Measurements from ENCODE around the gene ATP2B3.

ATP2B3 gene

DNA sequence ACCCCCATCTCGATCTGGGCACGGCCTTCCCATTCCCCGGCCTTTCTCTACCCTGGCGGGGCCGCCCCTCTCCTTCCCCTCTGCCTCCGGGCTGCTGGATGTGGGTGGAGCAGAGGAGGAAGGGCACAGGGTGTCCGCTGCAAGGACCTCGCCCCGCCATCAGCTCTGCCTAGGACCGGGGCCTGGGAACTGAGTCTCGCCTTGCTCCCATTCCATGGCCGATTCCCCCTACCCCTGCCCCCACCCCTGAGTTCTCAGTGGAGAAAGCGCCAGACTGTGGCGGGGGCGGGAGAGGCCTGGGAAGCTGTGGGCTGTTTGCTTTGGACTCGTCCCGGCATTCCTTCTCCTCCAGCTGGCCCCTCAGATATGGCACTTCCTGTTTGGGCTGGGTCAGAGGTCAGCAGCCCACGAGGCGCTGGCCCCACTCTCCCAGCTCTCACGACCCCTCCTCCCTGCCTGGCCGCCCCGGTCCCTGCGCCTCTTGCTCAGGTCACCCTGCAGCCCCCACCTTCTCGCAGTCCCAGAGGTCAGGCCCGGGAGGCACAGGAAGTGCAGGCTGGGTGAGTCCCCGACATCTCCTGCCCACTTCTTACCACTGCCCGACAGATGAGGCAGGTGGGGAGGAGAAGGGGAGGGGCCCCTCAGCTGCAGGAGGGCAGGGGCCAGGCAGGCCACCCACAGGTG is 29.1 kb upstream of the ATP2B3 start:
- DNase-seq (ENCODE audit: low read depth), result no peak

- DNase-seq (ENCODE audit: low read depth), result no peak
Measured at GRCh38 chrX:153490217-153490930, 27.1 kb upstream of the ATP2B3 start.

DNA sequence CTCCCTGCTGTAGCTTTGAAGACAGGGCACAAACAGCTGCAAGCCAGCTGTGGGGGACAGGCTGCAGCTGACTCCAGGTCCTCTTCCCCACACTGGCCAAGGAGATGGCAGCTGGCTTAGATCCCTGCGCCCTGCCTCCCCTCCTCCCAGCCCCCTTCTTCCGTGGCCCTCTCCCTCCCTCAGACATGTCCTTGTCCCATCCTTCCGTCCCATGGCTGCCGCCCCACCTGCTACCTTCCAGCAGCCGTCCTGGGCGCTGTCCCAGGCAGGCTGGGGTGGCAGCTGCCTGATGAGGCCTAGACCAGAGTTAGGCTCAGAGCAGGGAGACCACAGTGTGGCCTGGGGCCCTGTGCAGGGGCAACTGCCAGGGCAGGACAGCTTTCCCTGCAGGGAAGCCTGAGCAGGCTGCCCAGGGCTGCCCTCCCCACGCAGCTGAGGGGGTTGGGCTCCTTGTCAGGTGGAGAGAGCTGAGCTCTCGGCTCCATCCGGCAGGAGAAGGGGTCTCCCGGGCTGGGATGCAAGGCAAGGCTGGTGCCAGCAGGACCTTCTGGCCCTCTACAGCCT is 26.0 kb upstream of the ATP2B3 start:
- DNase-seq (ENCODE audit: low read depth), result no peak

- DNase-seq (ENCODE audit: low read depth), result no peak
Measured at GRCh38 chrX:153491918-153492317, 25.5 kb upstream of the ATP2B3 start.

GRCh38 chrX:153492543-153492942 is 24.9 kb upstream of the ATP2B3 start:
- DNase-seq (ENCODE audit: low read depth), result no peak

DNA sequence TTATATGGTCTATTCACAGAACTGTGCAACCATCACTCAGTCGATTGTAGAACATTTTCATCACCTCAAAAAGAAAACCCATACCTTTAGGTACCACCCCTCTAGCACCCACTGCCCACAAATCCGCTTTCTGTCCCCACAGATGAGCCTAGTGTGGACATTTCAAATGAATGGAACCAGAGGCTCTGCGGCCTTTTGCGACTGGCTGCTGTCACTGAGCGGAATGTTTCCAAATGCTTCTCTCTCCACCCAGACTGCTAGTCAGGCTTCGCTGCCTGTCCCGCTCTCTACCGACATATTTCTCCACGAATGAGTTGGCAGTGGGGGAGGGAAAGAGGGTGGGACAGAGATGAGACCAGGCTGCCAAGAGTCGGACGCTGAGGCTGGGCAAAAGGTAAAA is 24.4 kb upstream of the ATP2B3 start:
- DNase-seq (ENCODE audit: low read depth), result no peak

- no peak for DNase-seq (ENCODE audit: low read depth)
Measured at GRCh38 chrX:153494061-153494460, 23.4 kb upstream of the ATP2B3 start.

DNA sequence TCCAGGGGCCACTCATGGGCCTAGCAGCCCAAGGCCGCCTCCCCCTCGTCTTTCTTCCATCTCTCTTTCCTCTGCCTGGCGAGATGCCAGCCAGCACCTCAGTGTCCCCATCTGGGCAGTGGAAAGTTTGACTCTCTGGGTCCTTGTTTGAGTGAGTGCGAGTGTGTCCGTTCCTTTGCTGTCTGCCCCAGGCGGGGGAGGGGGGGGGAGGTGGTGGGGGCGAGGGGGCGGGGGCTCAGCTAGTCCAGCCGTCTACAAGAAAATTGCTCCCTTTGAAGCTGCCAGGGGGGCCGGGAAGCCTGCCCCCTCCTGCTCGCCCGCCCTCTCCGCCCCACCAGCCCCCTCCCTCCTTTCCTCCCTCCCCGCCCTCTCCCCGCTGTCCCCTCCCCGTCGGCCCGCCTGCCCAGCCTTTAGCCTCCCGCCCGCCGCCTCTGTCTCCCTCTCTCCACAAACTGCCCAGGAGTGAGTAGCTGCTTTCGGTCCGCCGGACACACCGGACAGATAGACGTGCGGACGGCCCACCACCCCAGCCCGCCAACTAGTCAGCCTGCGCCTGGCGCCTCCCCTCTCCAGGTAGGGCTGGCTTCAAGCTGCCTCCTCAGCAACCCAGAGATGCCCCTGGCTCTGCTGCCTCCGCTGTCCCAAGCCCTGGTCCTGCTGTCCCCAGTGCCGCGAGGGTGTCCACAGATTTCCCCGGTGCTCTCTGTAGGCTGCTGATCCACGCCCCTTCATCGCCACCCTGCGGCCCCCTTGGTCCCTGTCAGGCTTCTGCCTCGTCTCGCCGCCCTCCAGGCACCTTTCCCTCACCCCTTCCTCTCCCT is 22.7 kb upstream of the ATP2B3 start, which contains the start of gene BGN:
TSS of gene BGN (plus strand) at position 440 of the 821 bp plus-strand sequence. CDS start 9,652 bp downstream, outside the sequence.
- DNase-seq (ENCODE audit: low read depth), result no peak

DNA sequence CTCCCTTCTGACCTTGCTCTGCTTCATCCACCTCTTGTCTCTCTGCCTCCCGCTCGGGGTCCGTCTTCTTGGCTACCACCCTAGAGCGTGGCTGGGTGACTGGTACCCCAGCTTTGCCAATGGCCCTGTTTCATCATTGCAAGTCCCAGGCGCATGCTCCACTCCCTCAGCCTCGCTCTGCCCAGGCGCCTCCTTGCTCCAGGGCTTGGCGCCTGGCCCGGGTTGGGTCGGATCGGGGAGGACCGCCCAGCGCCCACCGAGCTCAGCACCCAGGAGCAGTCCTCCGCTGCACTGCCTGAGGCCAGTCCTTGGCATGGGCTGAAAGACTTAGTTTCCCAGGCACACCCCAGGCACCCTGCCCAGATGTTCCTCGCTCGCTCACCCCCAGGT is 22.1 kb upstream of the ATP2B3 start:
- DNase-seq (ENCODE audit: low read depth), result no peak

DNA sequence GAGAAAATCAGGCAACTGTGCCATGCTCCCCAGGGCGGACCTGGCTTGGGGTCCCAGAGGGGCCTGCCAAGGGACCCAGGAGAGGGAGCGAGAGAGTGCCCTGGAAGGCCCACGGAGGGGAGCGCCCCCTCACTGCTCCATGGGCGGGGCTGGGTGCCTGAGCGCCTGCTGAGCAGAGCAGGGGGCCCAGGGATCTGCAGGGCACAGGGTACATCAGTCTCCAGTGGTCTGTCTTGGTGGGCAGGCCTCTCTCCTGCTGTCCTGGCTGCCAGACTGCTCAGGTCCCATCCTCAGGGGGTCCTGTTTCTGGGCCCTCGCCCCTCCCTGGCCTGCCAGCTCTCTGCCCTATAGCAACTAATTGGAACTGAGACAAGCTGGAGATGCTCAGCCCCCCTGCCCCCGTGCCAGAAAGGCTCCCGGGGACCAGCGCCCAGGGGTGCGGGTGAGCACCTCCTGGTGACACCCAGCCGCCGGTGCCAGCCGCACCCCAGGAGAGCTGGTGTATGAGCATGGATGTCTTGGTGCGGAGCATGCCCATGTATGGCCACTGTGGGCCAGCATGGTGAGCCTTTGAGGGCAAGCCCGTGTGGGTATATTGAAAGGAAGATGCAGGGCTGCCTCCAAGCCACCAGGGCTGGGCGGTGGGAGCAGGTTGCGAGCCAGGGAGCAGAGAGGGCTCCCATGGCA is 21.4 kb upstream of the ATP2B3 start:
- no peak for DNase-seq (ENCODE audit: low read depth)

GRCh38 chrX:153496590-153496959 is 20.9 kb upstream of the ATP2B3 start:
- DNase-seq (ENCODE audit: low read depth), result no peak

GRCh38 chrX:153498453-153498852 is 19.0 kb upstream of the ATP2B3 start:
- no peak for DNase-seq (ENCODE audit: low read depth)

DNA sequence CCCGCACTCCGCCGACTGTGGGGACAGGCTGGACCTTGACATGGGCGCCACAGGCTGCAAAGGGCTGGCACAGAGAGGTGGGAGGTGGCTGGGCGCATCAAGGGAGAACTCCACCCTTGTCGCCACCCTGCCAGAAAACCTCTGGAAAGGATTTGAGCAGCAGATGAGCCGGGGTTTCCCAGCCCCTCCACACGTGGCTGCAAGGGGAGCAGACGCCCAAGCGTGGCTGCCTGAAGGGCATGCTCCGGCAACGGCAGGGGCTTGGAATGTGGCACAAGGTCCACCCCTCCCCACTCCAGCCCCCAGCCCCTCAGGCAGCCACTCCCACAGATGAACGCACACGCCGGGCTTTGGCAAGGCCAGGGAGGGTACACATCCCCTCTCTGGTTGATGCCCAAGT is 18.1 kb upstream of the ATP2B3 start:
- no peak for DNase-seq (ENCODE audit: low read depth)

- no peak for DNase-seq (ENCODE audit: low read depth)
Measured at GRCh38 chrX:153499876-153500275, 17.6 kb upstream of the ATP2B3 start.

DNA sequence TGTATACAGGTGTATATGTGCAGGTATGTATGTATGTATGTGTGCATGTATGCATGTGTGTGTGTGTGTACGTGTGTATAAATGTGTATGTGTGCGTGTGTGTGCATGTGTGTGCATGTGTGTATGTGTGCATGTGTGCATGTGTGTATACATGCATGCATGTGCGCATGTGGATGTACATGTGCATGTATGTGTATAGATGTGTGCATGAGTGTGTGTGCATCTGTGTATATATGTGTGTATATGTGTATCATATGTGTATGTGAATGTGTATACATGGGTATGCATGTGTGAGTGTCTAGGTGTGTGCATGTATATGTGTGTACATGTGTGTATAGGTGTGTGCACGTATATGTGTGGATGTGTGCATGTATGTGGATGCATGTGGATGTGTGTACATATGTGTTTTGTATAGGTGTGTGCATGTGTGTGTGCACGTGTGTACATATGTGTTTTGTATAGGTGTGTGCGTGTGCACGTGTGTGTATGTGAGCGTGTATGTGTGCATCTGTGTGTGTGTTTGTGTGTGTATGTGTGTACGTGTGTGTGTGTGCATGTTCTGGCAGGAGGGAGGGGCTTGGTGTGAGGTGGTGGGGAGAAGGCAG is 16.7 kb upstream of the ATP2B3 start:
- DNase-seq (ENCODE audit: low read depth), result no peak

DNA sequence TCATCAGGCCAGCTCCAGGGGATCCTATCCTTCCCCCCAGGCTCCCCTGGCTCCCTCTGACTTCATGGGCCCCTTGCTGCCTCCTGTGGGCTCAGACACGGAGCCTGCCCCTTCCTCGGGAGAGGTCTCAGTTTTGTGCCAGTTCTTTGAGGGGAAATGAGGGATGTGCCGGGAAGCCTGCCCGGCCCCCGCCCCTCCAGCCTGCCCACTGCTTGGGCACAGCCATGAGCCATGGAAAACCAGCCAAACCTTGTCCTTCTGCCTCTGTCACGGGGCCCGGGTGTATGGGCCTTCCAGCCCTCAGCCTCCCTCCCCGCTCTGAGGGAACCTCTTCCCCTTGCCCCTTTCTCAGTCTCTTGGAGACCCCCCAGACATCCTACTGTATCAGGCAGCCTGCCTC is 15.9 kb upstream of the ATP2B3 start:
- DNase-seq (ENCODE audit: low read depth), result no peak

DNA sequence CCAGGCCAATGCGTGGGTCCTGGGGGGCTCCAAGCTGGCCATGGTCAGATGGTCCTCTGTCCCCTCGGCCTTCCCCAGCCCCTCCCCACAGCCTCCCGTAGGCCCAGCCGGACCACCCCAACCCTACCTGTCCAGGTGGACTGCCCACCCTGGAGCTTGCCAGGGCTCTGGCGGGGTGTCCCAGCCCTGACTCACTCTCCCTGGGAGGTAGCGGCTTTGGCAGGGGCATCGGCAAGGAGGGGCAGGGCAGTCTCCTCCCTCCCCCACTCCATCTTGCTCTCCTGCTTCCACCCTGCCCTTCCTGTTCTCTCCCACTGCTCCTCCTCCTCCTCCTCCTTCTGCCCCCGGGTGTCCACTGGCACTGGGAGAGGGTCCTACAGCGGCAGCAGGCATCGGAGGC is 15.3 kb upstream of the ATP2B3 start:
- DNase-seq (ENCODE audit: low read depth), result no peak

GRCh38 chrX:153502796-153503195 is 14.6 kb upstream of the ATP2B3 start:
- DNase-seq (ENCODE audit: low read depth), result no peak

GRCh38 chrX:153504445-153505016 is 12.9 kb upstream of the ATP2B3 start:
- no peak for DNase-seq (ENCODE audit: low read depth)

GRCh38 chrX:153505361-153505760 is 12.1 kb upstream of the ATP2B3 start:
- DNase-seq (ENCODE audit: low read depth), result no peak

GRCh38 chrX:153507484-153508178 is 9.8 kb upstream of the ATP2B3 start:
- DNase-seq (ENCODE audit: low read depth), result no peak

Data from GM04504 (cell line).